Dermis microvascular lymphatic vessel endothelial cell (primary cell): ENCODE data around the gene SKP1. TPM values are rescaled to one million over a fixed set of nuclear protein-coding genes. Genes with fewer than 3 reads are reported as not detected.

Experiments
- DNase-seq, 2 donors: peaks; one replicate each; pipeline versions ENCODE4 v3.0.0 to v3.0.0-alpha.2; 2010; ENCODE audit warnings: low read depth in 2 of 2
- total RNA-seq: library from RNA; depleted of rRNA; stranded (reverse); fragments of >200 nt; gene quantifications from 2 replicates; pipeline ENCODE4 v1.2.1, GENCODE V29; 2014

The SKP1 gene
- total RNA-seq, 1 donor from 2014 or later = 134 TPM

- DNase-seq = no peak
Measured at GRCh38 chr5:134130239-134130945, 46.4 kb downstream of the SKP1 start.

GRCh38 chr5:134129411-134130238, 47.1 kb downstream of the SKP1 start:
- DNase-seq = peak in 1 of 2 donors; percentile 19

GRCh38 chr5:134128648-134128995, 48.1 kb downstream of the SKP1 start:
- DNase-seq = no peak

GRCh38 chr5:134127988-134128647, 48.6 kb downstream of the SKP1 start:
- no peak for DNase-seq

- DNase-seq = peak in 1 of 2 donors; percentile 78
Measured at GRCh38 chr5:134127376-134127861, 49.3 kb downstream of the SKP1 start.

- peak; percentile 20 to 57 for DNase-seq
Measured at GRCh38 chr5:134125039-134126015, 51.4 kb downstream of the SKP1 start.

GRCh38 chr5:134124289-134125038, 52.3 kb downstream of the SKP1 start:
- DNase-seq = no peak

GRCh38 chr5:134123360-134123759, 53.4 kb downstream of the SKP1 start:
- no peak for DNase-seq

GRCh38 chr5:134122530-134122929, 54.2 kb downstream of the SKP1 start:
- no peak for DNase-seq

- no peak for DNase-seq
Measured at GRCh38 chr5:134120386-134121138, 56.2 kb downstream of the SKP1 start.

- no peak for DNase-seq
Measured at GRCh38 chr5:134119720-134120119, 57.0 kb downstream of the SKP1 start.

- no peak for DNase-seq
Measured at GRCh38 chr5:134118212-134118835, 58.4 kb downstream of the SKP1 start.

- DNase-seq = no peak
Measured at GRCh38 chr5:134116789-134117761, 59.7 kb downstream of the SKP1 start.

- DNase-seq = no peak
Measured at GRCh38 chr5:134116286-134116685, 60.5 kb downstream of the SKP1 start.

- no peak for DNase-seq
Measured at GRCh38 chr5:134115806-134116175, 61.0 kb downstream of the SKP1 start.

- DNase-seq = no peak
Measured at GRCh38 chr5:134114886-134115805, 61.6 kb downstream of the SKP1 start.
